GM12865 (cell line): ENCODE data around the gene TRPV6.

Experiments used
- DNase-seq: peaks from one replicate; pipeline ENCODE4 v3.0.0; 2010; ENCODE audit warnings: low read depth
- H3K4me3 ChIP-seq: 2 replicates; pipeline ENCODE4 v1.5.1; 2011; ENCODE audit warnings: mild to moderate bottlenecking, low read depth, low read length, control low read depth
- CTCF ChIP-seq: IDR thresholded peaks from 2 replicates; pipeline ENCODE4 v1.5.1; 2011; ENCODE audit warnings: low read length, control low read depth, low read depth, inconsistent platforms; ENCODE audit not compliant: insufficient read depth; ENCODE audit errors: missing control alignments

TRPV6 gene

GRCh38 chr7:142862351-142862750, 23.2 kb downstream of the TRPV6 start:
- DNase-seq: no peak
- TF ChIP-seq CTCF: no peak
- no peak overlapping the region for H3K4me3 ChIP-seq

GRCh38 chr7:142860968-142861367, 24.6 kb downstream of the TRPV6 start:
- no peak for DNase-seq
- no peak for TF ChIP-seq CTCF
- no peak overlapping the region for H3K4me3 ChIP-seq

- no peak overlapping the region for H3K4me3 ChIP-seq
- no peak for TF ChIP-seq CTCF
- no peak for DNase-seq
Observed at GRCh38 chr7:142859829-142860228, 25.7 kb downstream of the TRPV6 start.

- TF ChIP-seq CTCF: no peak
- no peak for DNase-seq
- H3K4me3 ChIP-seq: no peak overlapping the region
Observed at GRCh38 chr7:142859411-142859810, 26.1 kb downstream of the TRPV6 start.

- no peak for DNase-seq
- no peak for TF ChIP-seq CTCF
- no peak overlapping the region for H3K4me3 ChIP-seq
Observed at GRCh38 chr7:142857625-142858024, 27.9 kb downstream of the TRPV6 start.

GRCh38 chr7:142856565-142857245, 28.8 kb downstream of the TRPV6 start:
- H3K4me3 ChIP-seq: no peak overlapping the region
- no peak for TF ChIP-seq CTCF
- no peak for DNase-seq
